ENCODE measurements around the gene ZBTB47. TPM values are rescaled to one million over a fixed set of nuclear protein-coding genes. Genes with fewer than 3 reads are reported as not detected.

ZBTB47 gene
- total and polyA plus RNA-seq, 10 donors = 2.1 to 22.2 (median 14.4) TPM

DNA sequence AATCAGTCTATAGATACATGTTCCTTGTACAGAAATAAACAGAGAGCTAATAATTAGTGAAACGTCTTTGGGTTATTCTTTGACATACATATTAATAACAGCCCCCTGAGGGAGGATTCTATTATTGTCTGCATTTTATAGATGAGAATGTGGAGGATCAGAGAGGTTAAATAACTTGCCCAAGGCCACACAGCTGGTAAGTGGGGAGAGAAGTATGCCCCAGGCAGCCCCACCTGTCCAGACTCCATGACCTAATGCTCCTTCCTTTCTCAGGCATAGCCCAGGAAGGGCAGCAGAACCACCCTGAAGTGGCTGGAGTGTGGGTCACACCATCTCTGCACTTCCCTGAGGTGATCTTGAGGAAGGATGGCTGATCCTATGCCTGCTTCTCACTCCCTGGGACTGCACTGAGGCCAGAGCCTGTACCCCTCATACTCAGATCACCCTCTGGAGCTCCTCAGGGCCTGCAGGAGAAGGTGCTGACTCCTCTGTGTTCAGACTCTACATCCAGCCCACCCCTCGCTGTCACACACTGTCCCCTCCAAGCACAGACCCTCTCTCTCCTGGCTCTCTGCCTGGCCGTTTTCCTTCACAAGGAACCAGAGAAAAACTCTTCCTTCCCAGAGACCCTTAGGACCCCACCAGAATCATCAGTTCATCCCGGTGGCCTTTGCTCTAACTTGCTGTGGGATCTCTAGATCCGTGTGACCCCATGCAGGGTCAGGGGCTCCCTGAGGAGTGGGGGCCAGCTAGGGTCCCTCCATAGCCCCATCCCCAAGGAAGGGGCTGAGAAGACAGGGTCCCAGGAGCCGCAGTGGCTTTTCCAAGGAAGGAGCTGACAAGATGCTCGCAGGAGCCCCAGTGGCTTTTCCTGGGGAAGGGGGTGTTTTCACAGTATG is 53.5 kb downstream of the ZBTB47 start:
- DNase-seq = no peak
- H3K9me3 ChIP-seq = no peaks in the 10 kb centered on the region
- H3K4me1 ChIP-seq = no peaks in the 10 kb centered on the region
- 70 to 79% (median 74%) methylated on average over 7 of the region's 7 CpGs for WGBS, 5 donors
- no peak for TF ChIP-seq POLR2AphosphoS5 (IDR thresholded peaks at IDR 0.05)
- TF ChIP-seq, protein P1, sequence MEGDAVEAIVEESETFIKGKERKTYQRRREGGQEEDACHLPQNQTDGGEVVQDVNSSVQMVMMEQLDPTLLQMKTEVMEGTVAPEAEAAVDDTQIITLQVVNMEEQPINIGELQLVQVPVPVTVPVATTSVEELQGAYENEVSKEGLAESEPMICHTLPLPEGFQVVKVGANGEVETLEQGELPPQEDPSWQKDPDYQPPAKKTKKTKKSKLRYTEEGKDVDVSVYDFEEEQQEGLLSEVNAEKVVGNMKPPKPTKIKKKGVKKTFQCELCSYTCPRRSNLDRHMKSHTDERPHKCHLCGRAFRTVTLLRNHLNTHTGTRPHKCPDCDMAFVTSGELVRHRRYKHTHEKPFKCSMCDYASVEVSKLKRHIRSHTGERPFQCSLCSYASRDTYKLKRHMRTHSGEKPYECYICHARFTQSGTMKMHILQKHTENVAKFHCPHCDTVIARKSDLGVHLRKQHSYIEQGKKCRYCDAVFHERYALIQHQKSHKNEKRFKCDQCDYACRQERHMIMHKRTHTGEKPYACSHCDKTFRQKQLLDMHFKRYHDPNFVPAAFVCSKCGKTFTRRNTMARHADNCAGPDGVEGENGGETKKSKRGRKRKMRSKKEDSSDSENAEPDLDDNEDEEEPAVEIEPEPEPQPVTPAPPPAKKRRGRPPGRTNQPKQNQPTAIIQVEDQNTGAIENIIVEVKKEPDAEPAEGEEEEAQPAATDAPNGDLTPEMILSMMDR (IDR thresholded peaks at IDR 0.05 in 8 of 11, conservative IDR thresholded peaks at IDR 0.05 in 3 of 11) = no peak
- TF ChIP-seq POLR2A (IDR thresholded peaks at IDR 0.05) = no peak
- no peak overlapping the region for H3K4me3 ChIP-seq
- no peaks in the 10 kb centered on the region for H3K36me3 ChIP-seq
- peaks cover 0 to 14% (median 3%) of the 10 kb centered on the region in 7 donors for H3K27me3 ChIP-seq (replicated peaks in 1 of 7)
- intact Hi-C loops (cut with DNase I; ENCODE audit: low total_unique reads) = no loop called here
- no peak overlapping the region for H3K27ac ChIP-seq

DNA sequence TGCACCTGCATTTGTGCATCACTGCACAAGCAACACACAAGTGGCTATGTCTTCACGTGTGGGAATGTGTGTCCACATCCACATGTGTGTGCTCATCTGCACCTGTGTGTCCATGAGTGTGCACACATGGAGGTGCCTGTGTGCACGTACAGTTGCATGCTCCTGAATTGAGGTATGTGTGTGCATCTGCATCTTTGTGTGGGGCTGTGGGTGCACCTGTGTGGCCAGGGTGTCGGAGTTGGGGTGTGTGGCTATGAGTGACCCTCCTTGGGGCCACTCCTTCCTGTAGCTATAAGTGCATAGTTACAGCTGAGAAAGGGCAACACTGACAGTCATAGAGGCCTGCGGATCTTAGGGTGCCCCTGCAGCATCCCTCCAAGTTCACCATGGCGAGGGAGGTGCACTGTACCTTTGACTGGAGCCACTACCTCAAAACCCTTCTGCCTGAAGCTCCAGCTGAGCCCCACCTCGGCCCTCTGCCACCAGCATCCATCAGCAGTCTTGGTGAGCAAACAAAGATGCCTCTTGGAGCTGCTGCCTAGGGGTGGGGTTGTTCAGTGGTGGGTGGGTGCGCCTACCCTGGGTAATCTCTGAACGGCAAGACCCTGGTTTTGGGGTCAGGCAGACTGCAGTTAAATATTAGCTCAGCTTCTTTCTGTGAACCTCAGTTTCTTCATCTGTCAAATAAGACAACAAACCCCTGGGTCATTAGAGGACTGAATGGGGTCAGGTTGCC is 54.3 kb downstream of the ZBTB47 start:
- DNase-seq = peak; percentile 36
- Histone ChIP-seq H3K4me1 (no peaks in the 10 kb centered on the region), H3K36me3 (no peaks in the 10 kb centered on the region), H3K4me3 (no peak overlapping the region), H3K27ac (no peak overlapping the region), H3K9me3 (no peaks in the 10 kb centered on the region), H3K27me3 (replicated peaks in 1 of 7) (peaks cover 0 to 6% (median 0%) of the 10 kb centered on the region in 7 donors)
- WGBS, 5 donors = 64 to 81% (median 70%) methylated on average over 6 to 8 of the region's 8 CpGs
- intact Hi-C loops (cut with DNase I; ENCODE audit: low total_unique reads) = no loop called here
- TF ChIP-seq, protein P1 (IDR thresholded peaks at IDR 0.05 in 8 of 11, conservative IDR thresholded peaks at IDR 0.05 in 3 of 11) = no peak
- TF ChIP-seq POLR2AphosphoS5 (IDR thresholded peaks at IDR 0.05) (no peak), POLR2A (IDR thresholded peaks at IDR 0.05) (no peak)

DNA sequence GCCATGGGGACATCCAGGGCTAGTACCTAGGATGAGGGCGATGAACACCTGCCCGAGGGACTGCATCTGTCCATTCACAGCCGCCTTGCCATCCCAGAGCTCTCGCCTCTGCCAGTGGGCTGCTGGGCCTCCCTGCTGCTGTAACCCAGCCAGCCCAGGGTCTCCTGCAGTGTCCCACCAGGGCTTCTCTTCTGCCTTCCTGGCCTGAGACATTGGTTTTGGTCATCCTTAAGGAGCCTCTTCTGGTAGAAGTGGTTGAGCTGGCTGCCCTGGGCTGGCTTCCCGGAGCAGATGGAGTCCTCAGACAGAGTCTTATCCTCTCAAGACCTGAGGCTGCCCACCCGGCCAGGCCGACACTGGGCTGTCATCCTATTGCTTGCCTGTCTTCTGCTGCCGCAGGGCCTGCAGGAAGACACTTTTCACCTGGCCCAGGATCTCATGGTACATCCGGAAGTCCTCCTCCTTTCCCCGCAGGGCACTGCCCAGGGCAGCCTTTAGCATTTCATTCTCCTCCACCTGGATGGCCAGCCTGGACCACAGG is 55.2 kb downstream of the ZBTB47 start:
- 81 to 96% (median 85%) methylated on average over 6 to 10 of the region's 10 CpGs for WGBS, 5 donors
- Histone ChIP-seq H3K4me1 (no peaks in the 10 kb centered on the region), H3K9me3 (no peaks in the 10 kb centered on the region), H3K27ac (no peak overlapping the region), H3K4me3 (no peak overlapping the region), H3K27me3 (replicated peaks in 1 of 7) (no peaks in the 10 kb centered on the region), H3K36me3 (no peaks in the 10 kb centered on the region)
- intact Hi-C loops (cut with DNase I; ENCODE audit: low total_unique reads) = no loop called here
- DNase-seq = peak; percentile 56
- no peak for TF ChIP-seq POLR2AphosphoS5 (IDR thresholded peaks at IDR 0.05)
- TF ChIP-seq, protein P1 (IDR thresholded peaks at IDR 0.05 in 8 of 11, conservative IDR thresholded peaks at IDR 0.05 in 3 of 11) = no peak

DNA sequence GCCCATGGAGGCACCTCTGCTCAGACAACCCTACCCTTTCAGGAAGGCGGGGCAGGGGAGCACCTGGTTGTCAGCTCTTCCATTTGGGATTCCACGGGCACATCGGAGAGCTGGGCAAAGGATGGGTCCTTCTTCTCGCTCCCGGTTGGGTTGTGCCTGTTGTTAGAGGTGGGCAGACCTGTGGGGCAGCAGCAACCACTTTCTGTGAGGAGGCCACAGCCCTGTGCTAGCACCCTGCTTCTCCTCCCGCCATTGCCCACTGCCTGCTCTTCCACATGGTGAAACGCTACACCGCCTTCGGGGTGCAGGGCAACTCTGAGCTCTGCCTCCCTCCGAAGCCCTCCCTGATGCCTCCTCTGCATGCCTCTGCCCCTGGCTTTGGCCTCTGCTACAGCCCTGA is 56.1 kb downstream of the ZBTB47 start:
- Histone ChIP-seq H3K4me1 (no peaks in the 10 kb centered on the region), H3K27me3 (replicated peaks in 1 of 7) (no peaks in the 10 kb centered on the region), H3K4me3 (no peak overlapping the region), H3K27ac (no peak overlapping the region), H3K9me3 (no peaks in the 10 kb centered on the region), H3K36me3 (no peaks in the 10 kb centered on the region)
- TF ChIP-seq POLR2A (IDR thresholded peaks at IDR 0.05) = no peak
- TF ChIP-seq, protein P1 (IDR thresholded peaks at IDR 0.05 in 8 of 11, conservative IDR thresholded peaks at IDR 0.05 in 3 of 11) = no peak
- no peak for TF ChIP-seq POLR2AphosphoS5 (IDR thresholded peaks at IDR 0.05)
- WGBS, 5 donors = 86 to 95% (median 89%) methylated on average over 10 of the region's 10 CpGs
- DNase-seq = peak; percentile 36
- intact Hi-C loops (cut with DNase I; ENCODE audit: low total_unique reads) = no loop called here

Measured in spleen (tissue), 11 donors.